ENCODE results near the gene ACOX1.

ACOX1 gene

DNA sequence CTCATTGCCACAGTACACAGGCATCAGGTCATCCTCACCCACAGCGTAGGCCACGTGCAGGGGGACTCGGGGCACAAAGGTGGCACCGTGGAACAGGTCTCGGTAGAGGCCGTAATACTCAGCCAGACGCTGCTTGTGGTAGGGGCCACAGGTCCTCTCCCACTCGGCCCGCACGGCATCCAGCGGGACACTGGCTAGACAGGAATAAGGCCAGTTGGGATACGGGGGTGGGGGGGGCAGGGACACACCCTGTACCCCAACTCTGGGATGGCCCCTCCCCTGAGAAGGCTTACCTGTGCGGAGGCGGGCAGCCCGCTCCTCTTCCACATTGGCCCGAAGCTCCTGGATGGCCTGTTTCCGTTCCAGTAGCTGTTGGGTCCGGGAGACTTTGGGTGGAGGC, 77.2 kb downstream of the ACOX1 start:
- no peaks in the 10 kb centered on the region for H3K9me3 ChIP-seq (ENCODE audit: control insufficient read depth, insufficient read depth, low read depth, low read length)
- H3K4me3 ChIP-seq (ENCODE audit: low read depth, low read length): no peak overlapping the region
- peaks cover 10% of the 10 kb centered on the region for H3K4me1 ChIP-seq (ENCODE audit: control insufficient read depth, insufficient read depth, low read length)
- no peaks in the 10 kb centered on the region for H3K27me3 ChIP-seq (ENCODE audit: control insufficient read depth, insufficient read depth, low read length)
- no peak overlapping the region for H3K9ac ChIP-seq (ENCODE audit: low read length)
- H3K27ac ChIP-seq (ENCODE audit: low read depth, low read length): no peak overlapping the region
- H3K36me3 ChIP-seq (ENCODE audit: control insufficient read depth, insufficient read depth, low read length): peaks cover 46% of the 10 kb centered on the region

DNA sequence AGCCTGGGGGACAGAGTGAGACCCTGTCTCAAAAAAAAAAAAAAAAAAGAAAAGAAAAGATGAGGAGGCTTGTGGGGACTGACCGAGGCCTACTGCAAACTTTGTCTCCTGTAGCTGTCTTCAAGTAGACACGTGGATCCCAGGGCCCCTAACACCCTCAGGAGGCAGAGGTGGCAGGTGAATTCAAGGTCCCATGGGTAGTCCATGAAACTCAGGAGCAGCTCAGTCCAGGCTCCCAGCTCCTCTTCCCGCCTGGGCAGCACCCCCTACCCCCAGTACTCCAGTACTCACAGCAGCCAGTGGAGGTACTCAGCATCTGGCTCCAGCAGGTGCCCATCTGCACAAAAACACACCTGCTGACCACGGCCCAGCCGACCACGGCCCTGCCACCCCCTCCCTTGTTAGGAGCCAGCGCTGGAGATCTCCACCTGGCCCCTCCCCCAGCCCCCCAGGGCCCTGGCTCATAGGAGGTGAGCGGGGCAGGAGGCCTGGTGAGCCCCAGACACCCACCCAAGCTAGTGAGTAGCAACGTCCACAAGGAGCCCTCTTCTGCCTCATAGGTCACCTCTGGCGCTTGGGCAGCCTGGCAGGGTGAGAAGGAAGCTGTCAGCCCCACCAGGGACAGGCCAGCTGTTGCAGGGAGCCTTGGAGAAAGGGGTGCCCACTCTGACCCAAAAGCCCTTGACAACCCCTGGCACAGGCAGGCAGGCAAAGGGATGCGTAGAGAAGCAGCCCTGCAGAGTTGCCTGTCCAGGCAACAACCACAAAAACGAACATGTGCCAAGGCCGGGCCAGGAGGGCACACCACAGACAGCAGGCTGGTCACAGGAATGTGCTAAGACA, 78.1 kb downstream of the ACOX1 start:
- Histone ChIP-seq H3K36me3 (ENCODE audit: control insufficient read depth, insufficient read depth, low read length) (peaks cover 46% of the 10 kb centered on the region), H3K27ac (ENCODE audit: low read depth, low read length) (no peak overlapping the region), H3K4me3 (ENCODE audit: low read depth, low read length) (no peak overlapping the region), H3K9ac (ENCODE audit: low read length) (no peak overlapping the region), H3K9me3 (ENCODE audit: control insufficient read depth, insufficient read depth, low read depth, low read length) (no peaks in the 10 kb centered on the region), H3K27me3 (ENCODE audit: control insufficient read depth, insufficient read depth, low read length) (no peaks in the 10 kb centered on the region), H3K4me1 (ENCODE audit: control insufficient read depth, insufficient read depth, low read length) (peaks cover 10% of the 10 kb centered on the region)

DNA sequence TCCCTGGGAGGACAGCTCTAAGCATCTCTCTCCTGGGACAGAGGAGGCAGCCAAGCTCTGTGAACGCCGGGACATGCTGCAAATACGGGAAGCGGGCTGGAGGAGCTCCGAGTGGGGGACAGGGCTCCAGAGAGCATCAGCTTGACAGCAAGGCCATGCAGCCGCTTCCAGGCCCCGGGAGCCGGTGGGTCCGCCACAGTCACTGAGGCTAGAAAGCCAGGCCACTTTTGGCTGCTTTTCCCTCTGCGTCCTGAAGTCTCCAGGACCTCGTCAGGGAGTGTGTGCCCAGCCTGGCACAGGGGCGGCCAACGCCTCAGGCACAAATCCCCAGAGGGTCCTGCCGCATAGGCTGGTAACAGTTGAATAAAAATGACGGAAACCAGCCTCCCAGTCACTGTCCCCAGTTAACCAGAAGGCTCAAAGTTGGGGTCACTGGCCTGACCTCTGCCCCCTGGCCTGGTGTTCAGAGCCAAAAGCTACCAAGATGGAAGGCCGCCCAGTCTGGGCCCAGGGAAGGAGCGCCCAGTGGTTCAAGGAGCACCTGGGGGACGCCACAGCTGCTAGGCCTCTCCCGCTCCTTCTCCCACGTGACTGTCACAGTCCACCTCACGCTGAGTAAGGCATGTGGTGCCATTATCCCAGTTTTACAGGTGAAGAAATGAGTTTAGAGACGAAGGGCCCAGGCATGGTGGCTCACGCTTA, 79.0 kb downstream of the ACOX1 start:
- no peaks in the 10 kb centered on the region for H3K9me3 ChIP-seq (ENCODE audit: control insufficient read depth, insufficient read depth, low read depth, low read length)
- H3K27me3 ChIP-seq (ENCODE audit: control insufficient read depth, insufficient read depth, low read length): no peaks in the 10 kb centered on the region
- no peak overlapping the region for H3K9ac ChIP-seq (ENCODE audit: low read length)
- no peak overlapping the region for H3K4me3 ChIP-seq (ENCODE audit: low read depth, low read length)
- H3K4me1 ChIP-seq (ENCODE audit: control insufficient read depth, insufficient read depth, low read length): peaks cover 19% of the 10 kb centered on the region
- H3K36me3 ChIP-seq (ENCODE audit: control insufficient read depth, insufficient read depth, low read length): peaks cover 46% of the 10 kb centered on the region
- no peak overlapping the region for H3K27ac ChIP-seq (ENCODE audit: low read depth, low read length)

DNA sequence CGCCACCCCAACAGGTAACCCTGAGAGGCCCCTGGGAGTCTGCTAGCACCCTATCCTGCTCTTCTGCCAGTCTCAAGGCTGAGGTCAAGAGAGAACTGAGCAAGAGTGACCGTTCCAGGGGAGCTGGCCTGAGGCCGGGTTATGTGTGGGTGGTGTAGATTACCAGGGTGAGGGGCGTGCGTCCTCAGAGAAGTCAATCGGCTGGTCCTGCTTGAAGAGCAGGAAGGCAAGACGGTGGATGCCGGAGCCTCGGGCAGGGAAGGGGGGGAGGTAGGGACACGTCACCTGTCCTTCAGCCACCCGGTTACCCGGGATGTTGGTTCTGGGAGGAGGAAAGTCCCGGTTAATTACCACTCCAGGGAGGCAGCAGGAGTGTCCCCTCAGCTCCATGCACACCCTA, 79.6 kb downstream of the ACOX1 start:
- Histone ChIP-seq H3K9me3 (ENCODE audit: control insufficient read depth, insufficient read depth, low read depth, low read length) (no peaks in the 10 kb centered on the region), H3K9ac (ENCODE audit: low read length) (no peak overlapping the region), H3K4me1 (ENCODE audit: control insufficient read depth, insufficient read depth, low read length) (peaks cover 25% of the 10 kb centered on the region), H3K36me3 (ENCODE audit: control insufficient read depth, insufficient read depth, low read length) (peaks cover 46% of the 10 kb centered on the region), H3K27ac (ENCODE audit: low read depth, low read length) (no peak overlapping the region), H3K4me3 (ENCODE audit: low read depth, low read length) (no peak overlapping the region), H3K27me3 (ENCODE audit: control insufficient read depth, insufficient read depth, low read length) (no peaks in the 10 kb centered on the region)

DNA sequence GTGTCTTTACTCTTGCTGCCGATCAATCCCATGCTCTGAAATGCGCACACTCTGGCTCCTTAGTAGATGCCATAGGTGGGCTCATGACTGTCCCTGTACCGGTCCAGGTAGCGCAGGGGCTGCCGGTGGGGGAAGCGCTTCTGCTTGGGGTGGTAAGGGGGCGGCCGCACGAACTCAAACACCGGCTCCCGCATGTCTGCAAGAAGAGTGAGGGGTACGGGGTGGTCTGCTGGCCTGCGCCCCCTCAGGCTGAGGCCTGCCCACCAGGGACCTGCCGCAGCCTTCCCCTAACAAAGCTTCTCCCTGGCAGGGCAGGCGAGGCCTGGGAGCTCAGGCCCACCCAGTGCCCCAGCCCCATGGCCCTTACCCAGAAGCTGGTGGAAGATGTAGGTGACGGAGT, 80.2 kb downstream of the ACOX1 start:
- Histone ChIP-seq H3K9ac (ENCODE audit: low read length) (no peak overlapping the region), H3K27ac (ENCODE audit: low read depth, low read length) (no peak overlapping the region), H3K36me3 (ENCODE audit: control insufficient read depth, insufficient read depth, low read length) (peaks cover 46% of the 10 kb centered on the region), H3K4me3 (ENCODE audit: low read depth, low read length) (no peak overlapping the region), H3K9me3 (ENCODE audit: control insufficient read depth, insufficient read depth, low read depth, low read length) (no peaks in the 10 kb centered on the region), H3K27me3 (ENCODE audit: control insufficient read depth, insufficient read depth, low read length) (no peaks in the 10 kb centered on the region), H3K4me1 (ENCODE audit: control insufficient read depth, insufficient read depth, low read length) (peaks cover 30% of the 10 kb centered on the region)

DNA sequence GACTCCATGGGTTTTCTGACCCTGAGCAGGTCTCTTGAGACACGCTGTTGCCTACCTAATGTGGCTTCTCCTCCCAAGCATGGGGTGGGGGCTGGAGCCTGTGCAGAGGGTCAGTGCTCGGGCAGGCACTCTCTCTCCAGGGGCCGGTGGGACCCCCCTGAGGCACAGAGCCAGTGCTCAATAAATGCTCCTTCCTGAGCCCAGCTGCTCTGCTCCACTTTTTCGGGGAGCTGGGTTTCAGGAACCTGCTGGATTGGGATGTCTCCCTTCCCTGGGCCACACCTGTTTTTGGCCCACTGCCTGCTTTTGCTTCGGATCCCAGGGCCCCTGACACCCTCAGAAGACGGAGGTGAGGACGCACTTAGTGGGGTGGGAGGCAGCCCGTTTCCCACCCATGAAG, 80.9 kb downstream of the ACOX1 start:
- Histone ChIP-seq H3K27ac (ENCODE audit: low read depth, low read length) (no peak overlapping the region), H3K36me3 (ENCODE audit: control insufficient read depth, insufficient read depth, low read length) (peaks cover 46% of the 10 kb centered on the region), H3K27me3 (ENCODE audit: control insufficient read depth, insufficient read depth, low read length) (no peaks in the 10 kb centered on the region), H3K9me3 (ENCODE audit: control insufficient read depth, insufficient read depth, low read depth, low read length) (no peaks in the 10 kb centered on the region), H3K9ac (ENCODE audit: low read length) (peak overlapping the region; percentile 54), H3K4me3 (ENCODE audit: low read depth, low read length) (no peak overlapping the region), H3K4me1 (ENCODE audit: control insufficient read depth, insufficient read depth, low read length) (peaks cover 32% of the 10 kb centered on the region)

DNA sequence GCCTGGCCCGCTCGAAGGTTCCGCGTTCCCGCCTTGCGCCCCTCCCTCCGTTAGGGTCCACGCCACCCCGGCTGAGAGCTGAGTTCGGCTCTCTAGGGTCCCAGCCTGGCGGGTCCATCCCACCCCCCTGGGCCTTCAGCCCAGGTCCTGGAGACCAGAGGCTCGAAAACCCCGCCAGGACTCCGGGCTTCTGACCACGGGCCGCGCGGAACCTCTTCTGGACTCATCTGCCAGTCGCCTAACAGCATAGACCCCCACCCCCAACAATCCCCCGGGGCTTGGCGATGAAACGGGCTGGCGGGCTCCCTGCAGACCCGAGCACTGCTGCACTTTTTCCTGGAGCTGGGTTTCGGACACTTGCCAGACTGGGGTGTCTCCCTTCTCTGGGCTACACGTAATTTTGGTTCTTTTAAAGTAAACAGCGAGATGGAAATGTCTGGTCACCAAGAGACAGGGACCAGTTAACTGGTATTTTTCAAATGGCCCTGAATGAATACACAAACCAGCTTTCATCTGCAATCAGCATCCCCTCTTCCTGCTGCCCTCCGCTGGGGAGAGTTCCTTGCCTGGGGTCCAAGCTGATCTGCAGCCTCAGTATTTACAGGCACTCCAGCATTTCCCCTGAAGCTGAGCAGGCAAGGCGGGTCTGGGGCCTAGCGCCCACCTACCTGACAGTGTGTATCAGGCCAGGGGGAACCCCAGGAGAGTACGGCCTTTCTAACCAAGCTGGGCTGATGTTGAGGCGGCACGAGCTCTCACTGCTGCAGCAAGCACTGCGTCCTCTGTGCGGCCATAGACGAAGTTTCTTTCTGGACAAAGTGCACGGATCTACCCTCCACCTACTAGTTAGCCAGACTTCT, 81.6 kb downstream of the ACOX1 start:
- peaks cover 32% of the 10 kb centered on the region for H3K4me1 ChIP-seq (ENCODE audit: control insufficient read depth, insufficient read depth, low read length)
- no peaks in the 10 kb centered on the region for H3K27me3 ChIP-seq (ENCODE audit: control insufficient read depth, insufficient read depth, low read length)
- peak overlapping the region; percentile 54 for H3K9ac ChIP-seq (ENCODE audit: low read length)
- H3K27ac ChIP-seq (ENCODE audit: low read depth, low read length): peak overlapping the region; percentile 1; the same call in 1 of the 2 replicates
- peaks cover 44% of the 10 kb centered on the region for H3K36me3 ChIP-seq (ENCODE audit: control insufficient read depth, insufficient read depth, low read length)
- H3K9me3 ChIP-seq (ENCODE audit: control insufficient read depth, insufficient read depth, low read depth, low read length): no peaks in the 10 kb centered on the region
- peak overlapping the region; percentile 83 for H3K4me3 ChIP-seq (ENCODE audit: low read depth, low read length)

DNA sequence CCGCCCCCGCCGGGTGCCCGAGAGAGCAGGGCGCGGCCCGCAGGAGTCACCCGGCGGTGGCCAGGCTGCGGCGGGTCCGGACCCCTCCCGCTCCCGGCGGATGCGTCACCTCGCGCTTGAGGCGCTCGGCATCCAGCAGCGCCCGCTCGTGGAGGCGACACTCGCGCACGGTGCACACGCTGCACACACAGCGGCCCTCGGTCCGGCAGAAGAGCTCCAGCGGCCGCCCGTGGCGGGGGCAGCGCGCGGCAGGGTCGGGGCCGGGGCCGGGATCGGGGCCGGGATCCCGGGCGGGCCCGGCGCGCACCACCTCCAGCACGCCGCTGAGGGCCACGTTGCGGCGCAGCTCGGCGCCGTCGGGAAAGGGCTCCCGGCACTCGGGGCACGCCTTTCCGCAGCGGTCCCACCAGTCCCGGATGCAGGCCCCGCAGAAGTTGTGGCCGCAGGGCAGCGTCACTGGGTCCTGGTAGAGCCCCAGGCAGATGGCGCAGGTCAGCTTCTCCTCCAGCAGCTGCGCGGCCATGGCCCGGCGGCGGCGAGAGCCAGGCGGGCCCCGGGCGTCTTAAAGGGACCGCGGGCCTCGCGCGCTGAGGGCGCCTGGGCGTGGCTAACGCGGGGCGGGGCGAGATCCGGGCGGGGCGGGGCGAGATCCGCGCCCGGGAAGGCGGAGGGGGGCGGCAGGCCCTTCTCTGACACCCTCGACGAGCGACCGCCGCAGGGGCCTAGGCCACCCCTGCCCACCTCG, 82.4 kb downstream of the ACOX1 start, which contains the start of gene TRIM65:
Gene TRIM65 (minus strand): TSS at position 537 of the 745 bp plus-strand sequence. CDS start 14 bp downstream, at position 523.
- H3K9me3 ChIP-seq (ENCODE audit: control insufficient read depth, insufficient read depth, low read depth, low read length): no peaks in the 10 kb centered on the region
- peak within 1 kb of the TSS; percentile 72; the same call in 1 of the 2 replicates for H3K27ac ChIP-seq (ENCODE audit: low read depth, low read length)
- peaks cover 44% of the 10 kb centered on the region for H3K36me3 ChIP-seq (ENCODE audit: control insufficient read depth, insufficient read depth, low read length)
- peak within 1 kb of the TSS; percentile 80 for H3K9ac ChIP-seq (ENCODE audit: low read length)
- H3K4me1 ChIP-seq (ENCODE audit: control insufficient read depth, insufficient read depth, low read length): peaks cover 32% of the 10 kb centered on the region
- H3K4me3 ChIP-seq (ENCODE audit: low read depth, low read length): peak within 1 kb of the TSS; percentile 83
- H3K27me3 ChIP-seq (ENCODE audit: control insufficient read depth, insufficient read depth, low read length): no peaks in the 10 kb centered on the region

DNA sequence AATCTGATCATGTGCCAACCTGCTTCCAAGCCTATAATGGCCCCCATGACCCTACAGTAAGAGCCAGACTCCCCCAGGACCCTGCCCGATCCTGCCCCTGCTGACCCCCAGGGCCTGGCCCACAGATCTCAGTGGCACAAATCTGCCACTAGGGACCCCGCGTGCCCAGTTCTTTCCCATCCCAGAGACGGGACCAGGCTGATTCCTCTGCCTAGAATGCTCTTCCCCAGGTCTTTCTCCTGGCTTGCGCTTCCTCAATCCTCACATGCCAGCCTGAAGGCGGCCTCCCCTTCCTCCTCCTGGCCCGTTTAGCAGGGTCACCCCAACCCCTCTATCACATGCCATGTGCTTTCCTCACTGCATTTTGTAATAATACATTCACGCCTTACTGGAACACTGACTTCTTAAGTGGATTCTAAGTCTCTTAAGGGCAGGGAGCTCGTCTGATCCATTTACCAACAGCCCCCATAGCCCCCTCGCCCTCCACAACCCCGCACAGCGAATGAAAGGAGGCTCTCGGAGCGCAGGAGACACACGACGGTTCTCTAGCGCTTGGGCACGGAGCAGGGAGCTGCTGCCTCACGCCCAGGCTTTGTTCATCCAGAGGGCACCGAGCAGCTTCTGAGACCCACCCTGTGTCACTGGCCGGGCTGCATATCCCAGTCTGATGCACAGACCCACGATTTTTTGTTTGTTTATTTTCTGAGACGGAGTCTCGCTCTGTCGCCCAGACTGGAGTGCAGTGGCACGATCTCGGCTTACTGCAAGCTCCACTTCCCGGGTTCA, 83.4 kb downstream of the ACOX1 start:
- Histone ChIP-seq H3K4me1 (ENCODE audit: control insufficient read depth, insufficient read depth, low read length) (peaks cover 32% of the 10 kb centered on the region), H3K9me3 (ENCODE audit: control insufficient read depth, insufficient read depth, low read depth, low read length) (no peaks in the 10 kb centered on the region), H3K4me3 (ENCODE audit: low read depth, low read length) (peak overlapping the region; percentile 83), H3K27ac (ENCODE audit: low read depth, low read length) (peak overlapping the region; percentile 4; the same call in 1 of the 2 replicates), H3K36me3 (ENCODE audit: control insufficient read depth, insufficient read depth, low read length) (peaks cover 44% of the 10 kb centered on the region), H3K27me3 (ENCODE audit: control insufficient read depth, insufficient read depth, low read length) (no peaks in the 10 kb centered on the region), H3K9ac (ENCODE audit: low read length) (peak overlapping the region; percentile 80)

All from HUES6 (cell line).